H1 (cell line): ENCODE data around the gene KRT85.

Source experiments
- ATF3 ChIP-seq: IDR thresholded peaks from 2 replicates; pipeline ENCODE4 v1.6.1; 2011; ENCODE audit warnings: low read depth, mild to moderate bottlenecking, low read length; ENCODE audit not compliant: insufficient read depth
- CEBPB ChIP-seq: IDR thresholded peaks from 2 replicates; pipeline ENCODE4 v1.6.1; 2012; ENCODE audit warnings: low read depth, low read length
- CTCF ChIP-seq, 3 experiments: IDR thresholded peaks; 1 replicate in 2 of 3; 2 replicates in 1 of 3; pipeline versions ENCODE4 v1.5.1 to v1.6.1; 2011; ENCODE audit warnings: low read length in 3 of 3, mild to moderate bottlenecking in 3 of 3, inconsistent platforms in 2 of 3, low read depth in 1 of 3, moderate library complexity in 1 of 3; ENCODE audit not compliant: insufficient read depth in 1 of 3; ENCODE audit errors: control extremely low read depth in 1 of 3
- JUN ChIP-seq: IDR thresholded peaks from 2 replicates; pipeline ENCODE4 v1.6.1; 2011; ENCODE audit warnings: low read depth, mild to moderate bottlenecking, improper control_type of control experiment, low read length
- KDM1A ChIP-seq: fragments of 200-600, 300-600 bp; sonication (generic); IDR thresholded peaks from 2 replicates; pipeline ENCODE4 v1.7.1; 2016; ENCODE audit warnings: mild to moderate bottlenecking, low read length, borderline replicate concordance
- POLR2AphosphoS5 ChIP-seq: IDR thresholded peaks from 2 replicates; pipeline ENCODE4 v1.6.1; 2011; ENCODE audit warnings: low read depth, low read length

- TF ChIP-seq POLR2AphosphoS5: no peak
- TF ChIP-seq KDM1A: no peak
- TF ChIP-seq ATF3: no peak
- TF ChIP-seq JUN: no peak
- TF ChIP-seq CEBPB: no peak
- no peak for TF ChIP-seq CTCF (IDR thresholded peaks at IDR 0.05; ENCODE audit: control extremely low read depth in 1 of 3, insufficient read depth in 1 of 3, low read depth in 1 of 3, low read length in 3 of 3)
Observed at GRCh38 chr12:52360663-52361271, 6.5 kb downstream of the KRT85 start.
